Panc1 (cell line): ENCODE measurements around the gene MAP6. TPM values are rescaled to one million over a fixed set of nuclear protein-coding genes. Genes with fewer than 3 reads are reported as not detected.

ENCODE experiments used
- ATAC-seq: fragments of 200-7000 bp; cut with Tn5 transposase; 2 replicates; pipeline ENCODE4 v1.9.1; 2020; ENCODE audit warnings: mild to moderate bottlenecking, moderate library complexity
- BruUV-seq: library from RNA; stranded (reverse); fragments of 400-500 nt; replicated peaks from 2 replicates; lab custom pipeline; 2021; lab: Mats Ljungman, UMichigan
- CTCF ChIA-PET: fragments of 300-600 bp; sonication (Branson Sonifier 250); formaldehyde crosslinking; loops from one replicate; lab custom pipeline; 2022; ENCODE audit warnings: antibody characterized with exemption; lab: Charles Lee
- POLR2A ChIA-PET: fragments of 300-600 bp; sonication (Branson Sonifier 250); formaldehyde crosslinking; loops from one replicate; lab custom pipeline; 2022; ENCODE audit warnings: antibody characterized with exemption; lab: Charles Lee
- DNase-seq: peaks from one replicate; pipeline ENCODE4 v3.0.0-alpha.2; 2010; ENCODE audit warnings: low read depth, low spot score
- H3K27ac ChIP-seq: 2 replicates; pipeline ENCODE4 v1.5.1; 2011; ENCODE audit warnings: mild to moderate bottlenecking, low read length, inconsistent platforms
- H3K27me3 ChIP-seq: fragments of 200-500 bp; sonication (Bioruptor generic); 2 replicates; pipeline ENCODE4 v1.6.0; 2014; ENCODE audit warnings: low read length, inconsistent platforms; ENCODE audit not compliant: control insufficient read depth, insufficient read depth
- H3K36me3 ChIP-seq: fragments of 200-500 bp; sonication (Bioruptor generic); 2 replicates; pipeline ENCODE4 v1.5.1; 2014; ENCODE audit warnings: inconsistent platforms, mild to moderate bottlenecking, low read length, moderate library complexity; ENCODE audit not compliant: control insufficient read depth, insufficient read depth
- H3K4me1 ChIP-seq: 2 replicates; pipeline ENCODE4 v1.5.1; 2011; ENCODE audit warnings: inconsistent platforms, mild to moderate bottlenecking, low read length, moderate library complexity; ENCODE audit not compliant: control insufficient read depth, insufficient read depth
- H3K4me3 ChIP-seq, 2 experiments: 2 replicates each; pipeline ENCODE4 v1.5.1; 2011 to 2012; ENCODE audit warnings: low read depth in 2 of 2, low read length in 2 of 2, mild to moderate bottlenecking in 2 of 2, inconsistent platforms in 1 of 2, moderate library complexity in 1 of 2
- H3K9me3 ChIP-seq: fragments of 200-500 bp; sonication (Bioruptor generic); 2 replicates; pipeline ENCODE4 v1.5.1; 2014; ENCODE audit warnings: low read depth, mild to moderate bottlenecking, inconsistent platforms, low read length, moderate library complexity; ENCODE audit not compliant: control insufficient read depth, insufficient read depth
- POLR2AphosphoS5 ChIP-seq: IDR thresholded peaks from 2 replicates; pipeline ENCODE4 v1.6.1; 2012; ENCODE audit warnings: mild to moderate bottlenecking, low read depth, low read length, moderate library complexity
- SIN3A ChIP-seq: IDR thresholded peaks from 2 replicates; pipeline ENCODE4 v1.6.1; 2012; ENCODE audit warnings: low read depth, mild to moderate bottlenecking, low read length, moderate library complexity, borderline replicate concordance; ENCODE audit not compliant: insufficient read depth
- TCF7L2 ChIP-seq: IDR thresholded peaks from 2 replicates; pipeline ENCODE4 v1.6.1; 2011; ENCODE audit warnings: mild to moderate bottlenecking, low read depth, low read length, inconsistent platforms
- in situ Hi-C: cut with HindIII; loops from 2 replicates; pipeline ENCODE4 v1.10.0; 2016; ENCODE audit warnings: low sequenced_read_pairs, low pct_unique_long_range_greater_than_20kb
- intact Hi-C: fragments of 100-400 bp; cut with micrococcal nuclease; formaldehyde crosslinking; loops from one replicate; pipeline ENCODE4 v1.10.0; 2022; ENCODE audit not compliant: unreplicated experiment
- total RNA-seq: library from RNA; stranded (reverse); gene quantifications from one replicate; pipeline ENCODE4 v1.2.1, GENCODE V29; 2021; ENCODE audit not compliant: unreplicated experiment
- TF ChIP-seq, protein P1 (sequence below): fragments of 450-650 bp; IDR thresholded peaks from 2 replicates; pipeline ENCODE4 v1.5.1; 2017; ENCODE audit warnings: mild to moderate bottlenecking
- TF ChIP-seq, protein P2 (sequence below), 2 experiments: IDR thresholded peaks; 2 replicates each; pipeline ENCODE4 v1.6.1; 2011 to 2012; ENCODE audit warnings: low read depth in 2 of 2, control low read depth in 1 of 2, low read length in 1 of 2, mild to moderate bottlenecking in 1 of 2, moderate library complexity in 1 of 2; ENCODE audit not compliant: insufficient read depth in 1 of 2

MAP6 gene
- total RNA-seq, 1 experiment from 2014 or later = 0.21 TPM

DNA sequence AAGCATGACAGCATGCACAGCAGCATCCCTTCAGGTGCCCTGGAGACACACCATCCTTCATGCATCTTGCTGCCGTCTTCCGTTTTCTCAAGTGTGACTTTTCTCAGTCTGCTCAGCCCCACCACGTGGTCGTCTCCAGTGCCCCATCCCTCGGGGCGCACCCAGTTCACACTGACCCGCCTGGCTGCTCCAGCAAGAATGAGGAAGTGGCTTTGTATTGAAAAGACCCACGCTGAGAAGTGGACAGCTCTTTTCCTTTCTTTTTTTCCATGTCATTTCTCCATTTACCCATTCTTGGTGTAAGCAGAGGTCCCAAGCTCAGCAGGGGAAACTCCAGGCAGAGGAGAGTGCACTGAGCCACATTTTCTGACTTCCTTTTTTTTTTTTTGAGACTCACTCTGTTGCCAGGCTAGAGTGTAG lies 92.3 kb downstream of the MAP6 start:
- no peak for DNase-seq
- 0 out of 2 replicates have a peak, but pooled peaks cover 2% of the 10 kb centered on the region for H3K36me3 ChIP-seq

DNA sequence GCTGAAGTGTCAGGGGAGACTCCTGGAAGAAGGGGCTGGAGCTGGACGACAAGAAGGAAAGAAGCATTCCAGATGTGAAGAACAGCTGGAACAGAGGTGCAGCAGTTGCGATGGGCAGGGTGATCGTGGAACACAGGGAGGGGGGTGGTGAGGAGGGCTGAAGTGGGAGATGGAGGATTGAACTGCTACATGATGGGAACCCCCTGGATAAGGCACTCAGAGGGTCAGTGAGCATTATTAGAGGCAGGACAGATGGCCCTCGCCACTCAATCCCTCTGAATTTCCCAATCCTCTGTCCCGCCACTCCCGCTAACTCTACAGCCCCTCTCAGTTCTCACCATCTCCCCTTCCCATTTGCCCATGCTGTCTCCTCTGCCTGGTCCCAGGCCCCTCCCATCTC lies 92.8 kb downstream of the MAP6 start:
- in situ Hi-C loops = no loop called here
- no TSS peak for BruUV-seq
- CTCF ChIA-PET = interaction anchor here (0.7 to 1.1 kb wide), 10 partner anchors 10 to 509 kb away, joined by 3 to 5 read pairs (median 3); no protein-coding TSS in a partner anchor

More for the DNA sequence above, 92.3 kb downstream of the MAP6 start:
- CTCF ChIA-PET = interaction anchor here (0.7 kb wide), 6 partner anchors 12 to 508 kb away, joined by 3 to 5 read pairs (median 3); no protein-coding TSS in a partner anchor
- Histone ChIP-seq H3K9me3 (no peaks in the 10 kb centered on the region), H3K4me3 (no peak overlapping the region), H3K4me1 (no peaks in the 10 kb centered on the region; the same call in 1 of the 2 replicates), H3K27me3 (no peaks in the 10 kb centered on the region; the same call in 1 of the 2 replicates), H3K27ac (no peak overlapping the region)
- intact Hi-C loops (no loop called here), in situ Hi-C loops (no loop called here)
- ATAC-seq = no peak
- POLR2A ChIA-PET = interaction anchor here (0.6 kb wide), 1 partner anchor 552 kb away, joined by 3 read pairs; no protein-coding TSS in a partner anchor
- TF ChIP-seq TCF7L2 (no peak), SIN3A (no peak), POLR2AphosphoS5 (no peak)
- TF ChIP-seq, protein P1, sequence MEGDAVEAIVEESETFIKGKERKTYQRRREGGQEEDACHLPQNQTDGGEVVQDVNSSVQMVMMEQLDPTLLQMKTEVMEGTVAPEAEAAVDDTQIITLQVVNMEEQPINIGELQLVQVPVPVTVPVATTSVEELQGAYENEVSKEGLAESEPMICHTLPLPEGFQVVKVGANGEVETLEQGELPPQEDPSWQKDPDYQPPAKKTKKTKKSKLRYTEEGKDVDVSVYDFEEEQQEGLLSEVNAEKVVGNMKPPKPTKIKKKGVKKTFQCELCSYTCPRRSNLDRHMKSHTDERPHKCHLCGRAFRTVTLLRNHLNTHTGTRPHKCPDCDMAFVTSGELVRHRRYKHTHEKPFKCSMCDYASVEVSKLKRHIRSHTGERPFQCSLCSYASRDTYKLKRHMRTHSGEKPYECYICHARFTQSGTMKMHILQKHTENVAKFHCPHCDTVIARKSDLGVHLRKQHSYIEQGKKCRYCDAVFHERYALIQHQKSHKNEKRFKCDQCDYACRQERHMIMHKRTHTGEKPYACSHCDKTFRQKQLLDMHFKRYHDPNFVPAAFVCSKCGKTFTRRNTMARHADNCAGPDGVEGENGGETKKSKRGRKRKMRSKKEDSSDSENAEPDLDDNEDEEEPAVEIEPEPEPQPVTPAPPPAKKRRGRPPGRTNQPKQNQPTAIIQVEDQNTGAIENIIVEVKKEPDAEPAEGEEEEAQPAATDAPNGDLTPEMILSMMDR = no peak
- TF ChIP-seq, protein P2, sequence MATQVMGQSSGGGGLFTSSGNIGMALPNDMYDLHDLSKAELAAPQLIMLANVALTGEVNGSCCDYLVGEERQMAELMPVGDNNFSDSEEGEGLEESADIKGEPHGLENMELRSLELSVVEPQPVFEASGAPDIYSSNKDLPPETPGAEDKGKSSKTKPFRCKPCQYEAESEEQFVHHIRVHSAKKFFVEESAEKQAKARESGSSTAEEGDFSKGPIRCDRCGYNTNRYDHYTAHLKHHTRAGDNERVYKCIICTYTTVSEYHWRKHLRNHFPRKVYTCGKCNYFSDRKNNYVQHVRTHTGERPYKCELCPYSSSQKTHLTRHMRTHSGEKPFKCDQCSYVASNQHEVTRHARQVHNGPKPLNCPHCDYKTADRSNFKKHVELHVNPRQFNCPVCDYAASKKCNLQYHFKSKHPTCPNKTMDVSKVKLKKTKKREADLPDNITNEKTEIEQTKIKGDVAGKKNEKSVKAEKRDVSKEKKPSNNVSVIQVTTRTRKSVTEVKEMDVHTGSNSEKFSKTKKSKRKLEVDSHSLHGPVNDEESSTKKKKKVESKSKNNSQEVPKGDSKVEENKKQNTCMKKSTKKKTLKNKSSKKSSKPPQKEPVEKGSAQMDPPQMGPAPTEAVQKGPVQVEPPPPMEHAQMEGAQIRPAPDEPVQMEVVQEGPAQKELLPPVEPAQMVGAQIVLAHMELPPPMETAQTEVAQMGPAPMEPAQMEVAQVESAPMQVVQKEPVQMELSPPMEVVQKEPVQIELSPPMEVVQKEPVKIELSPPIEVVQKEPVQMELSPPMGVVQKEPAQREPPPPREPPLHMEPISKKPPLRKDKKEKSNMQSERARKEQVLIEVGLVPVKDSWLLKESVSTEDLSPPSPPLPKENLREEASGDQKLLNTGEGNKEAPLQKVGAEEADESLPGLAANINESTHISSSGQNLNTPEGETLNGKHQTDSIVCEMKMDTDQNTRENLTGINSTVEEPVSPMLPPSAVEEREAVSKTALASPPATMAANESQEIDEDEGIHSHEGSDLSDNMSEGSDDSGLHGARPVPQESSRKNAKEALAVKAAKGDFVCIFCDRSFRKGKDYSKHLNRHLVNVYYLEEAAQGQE (IDR thresholded peaks at IDR 0.05; ENCODE audit: insufficient read depth in 1 of 2, low read depth in 2 of 2, low read length in 1 of 2) = no peak
- no TSS peak for BruUV-seq

More for the DNA sequence above, 92.8 kb downstream of the MAP6 start:
- Histone ChIP-seq H3K4me1 (no peaks in the 10 kb centered on the region; the same call in 1 of the 2 replicates), H3K4me3 (no peak overlapping the region), H3K36me3 (0 out of 2 replicates have a peak, but pooled peaks cover 2% of the 10 kb centered on the region), H3K9me3 (no peaks in the 10 kb centered on the region), H3K27me3 (no peaks in the 10 kb centered on the region; the same call in 1 of the 2 replicates), H3K27ac (no peak overlapping the region)
- TF ChIP-seq, protein P1 = no peak
- TF ChIP-seq SIN3A = no peak
- TF ChIP-seq TCF7L2 = no peak
- TF ChIP-seq, protein P2 (IDR thresholded peaks at IDR 0.05; ENCODE audit: insufficient read depth in 1 of 2, low read depth in 2 of 2, low read length in 1 of 2) = no peak
- TF ChIP-seq POLR2AphosphoS5 = no peak
- DNase-seq (no peak), ATAC-seq (no peak)
- intact Hi-C loops = no loop called here
- POLR2A ChIA-PET = interaction anchor here (0.6 kb wide), 1 partner anchor 553 kb away, joined by 3 read pairs; no protein-coding TSS in a partner anchor
